ENCODE results near the gene RFTN2. TPM values are rescaled to one million over a fixed set of nuclear protein-coding genes. Genes with fewer than 3 reads are reported as not detected.

RFTN2 gene
- total and polyA plus RNA-seq, 2 donors (not counting 3 experiments of a cell fraction or from before 2014, with no cell fraction given) = 5.0 to 8.0 TPM

GRCh38 chr2:197674060-197674459, 1.3 kb downstream of the RFTN2 start:
- BruUV-seq (replicated peaks) = no TSS peak
- FAIRE-seq (no peak), DNase-seq (ENCODE audit: low read depth, low spot score) (no peak)
- Histone ChIP-seq H2AFZ (ENCODE audit: low read depth, low read length) (no peak overlapping the region), H3K4me2 (ENCODE audit: insufficient read depth, low read length) (peak overlapping the region; percentile 100), H3K79me2 (ENCODE audit: control insufficient read depth, insufficient read depth, low read length) (no peaks in the 10 kb centered on the region), H3K4me1 (ENCODE audit: control insufficient read depth, extremely low read depth, insufficient read depth, low read length) (peaks cover 28% of the 10 kb centered on the region), H3K4me3 (replicated peaks in 1 of 3; ENCODE audit: insufficient read depth in 1 of 3, low read depth in 1 of 3, low read length in 3 of 3) (peak overlapping the region; percentile 57 to 99 (median 98)), H3K9me3 (replicated peaks; ENCODE audit: control insufficient read depth, insufficient read depth, low read length) (no peaks in the 10 kb centered on the region), H3K27me3 (ENCODE audit: control insufficient read depth in 2 of 2, insufficient read depth in 2 of 2, low read length in 2 of 2) (no peaks in the 10 kb centered on the region), H3K36me3 (ENCODE audit: control insufficient read depth in 2 of 2, extremely low read depth in 1 of 2, insufficient read depth in 2 of 2, low read length in 2 of 2) (no peaks in the 10 kb centered on the region), H3K27ac (ENCODE audit: insufficient read depth, low read depth, low read length) (no peak overlapping the region), H3K9me1 (replicated peaks; ENCODE audit: control insufficient read depth, extremely low read depth, insufficient read depth, low read length) (no peaks in the 10 kb centered on the region), H3K9ac (replicated peaks; ENCODE audit: extremely low read depth, insufficient read depth, low read length) (peak overlapping the region; percentile 95), H4K20me1 (replicated peaks; ENCODE audit: control insufficient read depth, extremely low read depth, insufficient read depth, low read length) (no peaks in the 10 kb centered on the region)
- CTCF ChIA-PET = interaction anchor here (0.7 to 2.6 kb wide), 3 partner anchors 31 to 171 kb away, joined by 3 to 10 read pairs (median 5); partner anchors contain the start of gene MARS2
- intact Hi-C loops (cut with micrococcal nuclease) = loop anchor here (1.0 kb wide), 1 partner anchor 159 kb away; no protein-coding TSS in a partner anchor
- TF ChIP-seq CTCF (IDR thresholded peaks at IDR 0.05; ENCODE audit: extremely low read depth in 1 of 2, insufficient read depth in 1 of 2, low read depth in 1 of 2, low read length in 2 of 2) = no peak
- dilution Hi-C loops (cut with MboI; ENCODE audit: extremely low pct_ligation_motif_present, low sequenced_read_pairs) = no loop called here
- POLR2A ChIA-PET = no interaction called here

GRCh38 chr2:197673606-197674005, 1.8 kb downstream of the RFTN2 start:
- TF ChIP-seq POLR2A (IDR thresholded peaks at IDR 0.05; ENCODE audit: low read depth, low read length) = no peak
- no peak for TF ChIP-seq GATA2 (IDR thresholded peaks at IDR 0.05; ENCODE audit: insufficient read depth, insufficient read length, low read depth, low read length)
- no peak for TF ChIP-seq CTCF (IDR thresholded peaks at IDR 0.05; ENCODE audit: extremely low read depth in 1 of 2, insufficient read depth in 1 of 2, low read depth in 1 of 2, low read length in 2 of 2)
- no peak for TF ChIP-seq MYC (IDR thresholded peaks at IDR 0.05; ENCODE audit: low read depth, low read length)
- TF ChIP-seq JUN (IDR thresholded peaks at IDR 0.05; ENCODE audit: borderline replicate concordance, insufficient read depth, insufficient read length, low read depth) = no peak
- no peak for TF ChIP-seq FOS (IDR thresholded peaks at IDR 0.05; ENCODE audit: borderline replicate concordance, insufficient read depth, low read length)
- TF ChIP-seq POLR2AphosphoS5 (IDR thresholded peaks at IDR 0.05; ENCODE audit: insufficient read depth, low read depth, low read length) = no peak
- TF ChIP-seq MAX (IDR thresholded peaks at IDR 0.05; ENCODE audit: insufficient read depth, insufficient read length) = no peak
- intact Hi-C loops (cut with micrococcal nuclease) = loop anchor here (1.0 kb wide), 1 partner anchor 158 kb away; no protein-coding TSS in a partner anchor
- Histone ChIP-seq H3K27ac (ENCODE audit: insufficient read depth, low read depth, low read length) (no peak overlapping the region), H3K4me3 (replicated peaks in 1 of 3; ENCODE audit: insufficient read depth in 1 of 3, low read depth in 1 of 3, low read length in 3 of 3) (peak overlapping the region in 2 of 3 experiments; percentile 12 to 98), H3K36me3 (ENCODE audit: control insufficient read depth in 2 of 2, extremely low read depth in 1 of 2, insufficient read depth in 2 of 2, low read length in 2 of 2) (no peaks in the 10 kb centered on the region), H3K27me3 (ENCODE audit: control insufficient read depth in 2 of 2, insufficient read depth in 2 of 2, low read length in 2 of 2) (no peaks in the 10 kb centered on the region), H2AFZ (ENCODE audit: low read depth, low read length) (no peak overlapping the region), H3K9me1 (replicated peaks; ENCODE audit: control insufficient read depth, extremely low read depth, insufficient read depth, low read length) (no peaks in the 10 kb centered on the region), H3K79me2 (ENCODE audit: control insufficient read depth, insufficient read depth, low read length) (no peaks in the 10 kb centered on the region), H3K4me1 (ENCODE audit: control insufficient read depth, extremely low read depth, insufficient read depth, low read length) (peaks cover 28% of the 10 kb centered on the region), H3K9me3 (replicated peaks; ENCODE audit: control insufficient read depth, insufficient read depth, low read length) (no peaks in the 10 kb centered on the region), H4K20me1 (replicated peaks; ENCODE audit: control insufficient read depth, extremely low read depth, insufficient read depth, low read length) (no peaks in the 10 kb centered on the region), H3K4me2 (ENCODE audit: insufficient read depth, low read length) (peak overlapping the region; percentile 100), H3K9ac (replicated peaks; ENCODE audit: extremely low read depth, insufficient read depth, low read length) (no peak overlapping the region)
- peak; percentile 22 for DNase-seq (ENCODE audit: low read depth, low spot score)
- dilution Hi-C loops (cut with MboI; ENCODE audit: extremely low pct_ligation_motif_present, low sequenced_read_pairs) = no loop called here
- FAIRE-seq = peak; percentile 64
- CTCF ChIA-PET = interaction anchor here (1.6 to 2.6 kb wide), 2 partner anchors 32 to 74 kb away, joined by 5 to 10 read pairs; partner anchors contain the start of gene MARS2
- POLR2A ChIA-PET = no interaction called here
- BruUV-seq (replicated peaks) = no TSS peak

All from endothelial cell of umbilical vein (primary cell).